Sigmoid colon (tissue), 7 donors: ENCODE measurements around the gene PCYOX1L. TPM values are rescaled to one million over a fixed set of nuclear protein-coding genes. Genes with fewer than 3 reads are reported as not detected.
"Not testable (repeated sequence)": the region's sequence is repeated elsewhere in the genome, so short reads cannot be mapped to it uniquely, and the experiment has no call there.

Experiments
- DNase-seq: peaks from one replicate; pipeline ENCODE4 v3.0.0-alpha.2; 2019
- H3K27ac ChIP-seq, 4 donors: fragments of 200-600 bp; sonication (generic); one replicate each; pipeline ENCODE4 v1.5.1; 2016 to 2019; ENCODE audit warnings: mild to moderate bottlenecking in 1 of 4
- H3K27me3 ChIP-seq, 3 donors: fragments of 200-600 bp; sonication (generic); one replicate each; pipeline ENCODE4 v1.5.1; 2019; ENCODE audit warnings: mild to moderate bottlenecking in 1 of 3
- H3K36me3 ChIP-seq, 4 donors: fragments of 200-600 bp; sonication (generic); one replicate each; pipeline ENCODE4 v1.5.1; 2016 to 2019
- H3K4me1 ChIP-seq, 4 donors: fragments of 200-600 bp; sonication (generic); one replicate each; pipeline ENCODE4 v1.5.1; 2017 to 2019
- H3K4me3 ChIP-seq, 4 donors: fragments of 200-600 bp; sonication (generic); one replicate each; pipeline ENCODE4 v1.5.1; 2017 to 2019; ENCODE audit warnings: mild to moderate bottlenecking in 2 of 4, moderate library complexity in 1 of 4
- H3K9me3 ChIP-seq, 4 donors: fragments of 200-600 bp in 3 of 4; sonication (generic) in 3 of 4; one replicate each; pipeline versions ENCODE4 v1.5.1 to v1.6.1; 2013 to 2019
- EP300 ChIP-seq, 4 donors: sonication (generic); formaldehyde crosslinking; IDR thresholded peaks; one replicate each; pipeline ENCODE4 v1.6.1; 2017; ENCODE audit warnings: antibody characterized with exemption in 4 of 4
- POLR2A ChIP-seq, 2 donors: fragments of 450-650 bp; IDR thresholded peaks; one replicate each; pipeline ENCODE4 v1.6.1; 2016; ENCODE audit warnings: antibody characterized with exemption in 2 of 2, mild to moderate bottlenecking in 2 of 2, moderate library complexity in 2 of 2
- POLR2AphosphoS5 ChIP-seq, 4 donors: sonication (generic); formaldehyde crosslinking; IDR thresholded peaks; one replicate each; pipeline ENCODE4 v1.6.1; 2017; ENCODE audit warnings: antibody characterized with exemption in 4 of 4
- WGBS, 2 donors: extraction: QIAGEN DNeasy Blood & Tissue Kit; methylation state at CpG; one replicate each; pipeline ENCODE4 v1.1.7; 2013; 5-methylcytosine and 5-hydroxymethylcytosine counted together
- intact Hi-C: fragments of 100-400 bp; cut with DNase I; formaldehyde crosslinking; loops from one replicate; pipeline ENCODE4 v1.15.1; 2023
- polyA plus RNA-seq, 3 donors: library from polyadenylated mRNA; stranded (reverse); fragments of 200-250 nt; gene quantifications; one replicate each; pipeline ENCODE4 v1.2.3, GENCODE V29; 2013
- total RNA-seq, 4 donors: library from RNA; depleted of rRNA; stranded (reverse); fragments of >200 nt; gene quantifications; one replicate each; pipeline ENCODE4 v1.1.0, GENCODE V29; 2016
- TF ChIP-seq, protein P1 (sequence below), 4 experiments: fragments of 450-650 bp in 3 of 4; fragments of 200-600 bp in 1 of 4; IDR thresholded peaks; one replicate each; pipeline ENCODE4 v1.5.1; 2016 to 2019; ENCODE audit warnings: antibody characterized with exemption in 4 of 4, mild to moderate bottlenecking in 3 of 4, moderate library complexity in 2 of 4
- donor health status: healthy with polysubstance abuse.
- donor health status: Bipolar disorder and iron deficiency.
- donor health status: healthy.

The PCYOX1L gene
- total and polyA plus RNA-seq, 7 donors = 0.69 to 7.4 (median 3.3) TPM

DNA sequence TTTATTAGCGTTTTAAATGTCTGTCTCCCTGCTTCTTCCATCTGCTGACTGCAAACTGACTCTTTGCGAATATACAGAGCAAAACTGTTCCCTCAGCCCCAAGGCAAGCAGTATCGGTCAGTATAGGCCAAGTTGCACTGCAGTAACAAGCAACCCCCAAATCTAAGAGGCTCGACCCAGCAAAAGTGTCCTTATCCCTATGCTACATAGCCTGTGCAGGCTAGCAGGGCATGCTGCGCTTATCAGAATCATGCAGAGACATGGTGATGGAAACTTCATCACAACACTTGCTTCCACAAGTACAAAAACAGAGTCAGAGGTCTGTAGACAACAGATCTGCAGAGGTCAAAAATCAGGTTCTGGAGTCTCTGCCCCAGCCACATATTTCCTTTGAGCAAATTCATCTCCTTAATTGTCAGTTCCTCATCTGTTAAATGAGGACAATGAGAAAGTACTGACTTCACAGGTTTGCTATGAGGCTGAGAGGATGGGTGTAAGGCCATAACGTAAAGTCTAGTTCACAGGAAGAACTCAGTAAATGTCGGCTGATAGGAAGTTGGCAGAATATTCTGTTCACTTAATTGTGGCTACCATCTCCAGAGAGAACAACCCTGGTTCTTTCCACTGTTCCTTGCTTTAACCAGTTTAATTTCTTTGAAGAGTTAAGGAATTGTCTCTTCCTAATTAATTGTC lies 30.8 kb downstream of the PCYOX1L start:
- no peaks in the 10 kb centered on the region for H3K9me3 ChIP-seq
- H3K27me3 ChIP-seq = no peaks in the 10 kb centered on the region
- no peaks in the 10 kb centered on the region for H3K36me3 ChIP-seq
- DNase-seq = peak; percentile 54
- no peak overlapping the region for H3K4me3 ChIP-seq
- intact Hi-C loops = loop anchor here (1.0 kb wide), 1 partner anchor 18 kb away; no protein-coding TSS in a partner anchor
- WGBS, 2 donors = 78 to 90% methylated on average over 7 of the region's 7 CpGs
- TF ChIP-seq POLR2A (IDR thresholded peaks at IDR 0.05) (no peak), EP300 (IDR thresholded peaks at IDR 0.05) (peak; percentile 70 to 97 (median 90)), POLR2AphosphoS5 (IDR thresholded peaks at IDR 0.05) (peak; percentile 61 to 83 (median 62))
- TF ChIP-seq, protein P1, sequence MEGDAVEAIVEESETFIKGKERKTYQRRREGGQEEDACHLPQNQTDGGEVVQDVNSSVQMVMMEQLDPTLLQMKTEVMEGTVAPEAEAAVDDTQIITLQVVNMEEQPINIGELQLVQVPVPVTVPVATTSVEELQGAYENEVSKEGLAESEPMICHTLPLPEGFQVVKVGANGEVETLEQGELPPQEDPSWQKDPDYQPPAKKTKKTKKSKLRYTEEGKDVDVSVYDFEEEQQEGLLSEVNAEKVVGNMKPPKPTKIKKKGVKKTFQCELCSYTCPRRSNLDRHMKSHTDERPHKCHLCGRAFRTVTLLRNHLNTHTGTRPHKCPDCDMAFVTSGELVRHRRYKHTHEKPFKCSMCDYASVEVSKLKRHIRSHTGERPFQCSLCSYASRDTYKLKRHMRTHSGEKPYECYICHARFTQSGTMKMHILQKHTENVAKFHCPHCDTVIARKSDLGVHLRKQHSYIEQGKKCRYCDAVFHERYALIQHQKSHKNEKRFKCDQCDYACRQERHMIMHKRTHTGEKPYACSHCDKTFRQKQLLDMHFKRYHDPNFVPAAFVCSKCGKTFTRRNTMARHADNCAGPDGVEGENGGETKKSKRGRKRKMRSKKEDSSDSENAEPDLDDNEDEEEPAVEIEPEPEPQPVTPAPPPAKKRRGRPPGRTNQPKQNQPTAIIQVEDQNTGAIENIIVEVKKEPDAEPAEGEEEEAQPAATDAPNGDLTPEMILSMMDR (IDR thresholded peaks at IDR 0.05) = no peak
- peak overlapping the region; percentile 93 to 99 (median 98) for H3K27ac ChIP-seq
- H3K4me1 ChIP-seq = peaks cover 0 to 94% (median 84%) of the 10 kb centered on the region in 4 donors

DNA sequence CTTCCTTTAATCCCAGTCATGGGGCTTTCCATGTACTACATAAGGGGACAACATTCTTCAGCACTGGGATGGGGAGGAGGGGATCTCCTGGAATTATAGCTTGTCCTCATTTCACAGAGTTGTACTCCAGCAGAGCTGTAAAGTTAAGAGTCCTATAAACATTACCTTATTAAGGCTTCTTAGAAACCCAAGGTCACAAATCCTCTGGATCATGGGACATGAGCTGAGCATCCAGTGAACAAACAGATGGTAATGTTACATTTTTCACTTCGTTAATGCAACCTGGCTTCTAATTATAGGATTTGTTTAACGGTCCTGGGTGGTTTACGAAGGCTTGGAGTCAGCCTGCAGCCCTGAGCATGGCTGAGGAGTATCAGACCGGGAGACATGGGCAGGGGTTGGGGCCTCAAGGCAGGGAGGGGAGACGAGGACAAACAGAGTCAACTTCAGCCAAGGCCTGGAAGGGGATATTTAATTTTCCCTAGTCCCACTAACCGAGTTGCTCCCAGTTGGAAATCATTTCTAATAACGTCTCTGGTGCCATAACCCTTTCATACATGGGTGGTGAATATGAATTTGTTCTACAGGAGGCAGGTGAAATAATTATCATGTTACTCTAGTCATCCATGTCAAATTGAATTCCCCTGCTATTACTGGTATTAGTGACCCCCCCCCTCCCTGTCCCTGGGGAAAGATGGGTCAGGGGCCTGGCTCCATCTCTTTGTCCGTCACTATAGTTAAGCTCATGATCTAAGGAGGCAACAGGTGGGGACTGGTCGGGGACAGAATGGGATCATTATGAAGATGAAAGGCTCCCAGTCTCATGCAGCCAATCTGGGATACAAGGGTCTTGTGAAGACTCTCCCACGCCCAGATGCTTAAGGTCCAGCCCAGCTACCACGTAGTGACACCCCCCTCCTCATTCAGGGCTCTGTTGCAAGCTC lies 32.0 kb downstream of the PCYOX1L start:
- H3K9me3 ChIP-seq = no peaks in the 10 kb centered on the region
- no peaks in the 10 kb centered on the region for H3K27me3 ChIP-seq
- peaks cover 0 to 83% (median 73%) of the 10 kb centered on the region in 4 donors for H3K4me1 ChIP-seq
- intact Hi-C loops = loop anchor here (1.0 kb wide), 1 partner anchor 16 kb away; no protein-coding TSS in a partner anchor
- no peaks in the 10 kb centered on the region for H3K36me3 ChIP-seq
- WGBS, 2 donors = 69 to 73% methylated on average over 11 of the region's 11 CpGs
- peak; percentile 91 for DNase-seq
- TF ChIP-seq POLR2AphosphoS5 (IDR thresholded peaks at IDR 0.05) (peak; percentile 92 to 97 (median 93)), EP300 (IDR thresholded peaks at IDR 0.05) (peak; percentile 99 to 100 (median 100))
- TF ChIP-seq, protein P1 (IDR thresholded peaks at IDR 0.05) = no peak
- H3K4me3 ChIP-seq = peak overlapping the region in 3 of 4 donors; percentile 4 to 24 (median 14)
- peak overlapping the region; percentile 93 to 99 (median 98) for H3K27ac ChIP-seq

DNA sequence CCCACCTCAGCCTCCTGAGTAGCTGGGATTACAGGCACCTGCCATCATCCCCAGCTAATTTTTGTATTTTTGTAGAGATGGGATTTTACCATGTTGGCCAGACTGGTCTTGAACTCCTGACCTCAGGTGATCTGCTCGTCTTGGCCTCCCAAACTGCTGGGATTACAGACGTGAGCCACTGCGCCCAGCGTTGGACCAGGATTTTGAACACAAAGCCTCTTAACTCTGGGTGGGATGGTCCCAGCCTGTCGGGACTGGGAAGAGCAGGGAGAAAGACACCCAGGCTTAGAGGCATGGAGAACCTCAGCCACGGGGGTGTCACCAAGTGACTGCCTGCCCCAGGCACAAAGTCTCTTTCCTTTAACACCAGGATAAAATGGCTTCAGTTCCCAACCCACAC lies 33.2 kb downstream of the PCYOX1L start:
- peak; percentile 58 for DNase-seq
- WGBS, 2 donors = 90% methylated on average over 6 of the region's 6 CpGs
- Histone ChIP-seq H3K27ac (peak overlapping the region; percentile 93 to 99 (median 98)), H3K4me1 (peaks cover 0 to 70% (median 62%) of the 10 kb centered on the region in 4 donors)
- H3K36me3 ChIP-seq, H3K4me3 ChIP-seq, H3K27me3 ChIP-seq, intact Hi-C loops, H3K9me3 ChIP-seq: not testable (repeated sequence)

DNA sequence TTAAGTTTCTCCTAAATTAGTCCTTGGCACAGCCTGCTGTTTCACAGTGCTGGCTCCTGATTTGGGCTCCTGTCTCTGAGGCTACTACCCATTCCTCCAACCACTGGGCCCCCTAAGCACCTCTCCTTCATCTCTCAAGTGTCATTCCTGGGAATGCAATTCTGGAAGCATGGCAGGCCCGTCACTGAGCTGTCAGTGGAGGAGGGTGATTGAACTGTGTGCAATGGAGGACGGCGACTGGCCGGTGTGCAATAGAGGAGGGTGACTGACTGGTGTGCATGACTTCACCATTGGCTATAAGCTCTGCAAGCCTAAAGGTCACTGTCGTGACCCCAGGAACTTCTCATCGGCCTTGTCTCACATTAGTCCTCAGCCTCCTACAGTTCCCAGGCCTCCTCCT lies 33.7 kb downstream of the PCYOX1L start:
- 89 to 90% methylated on average over 6 of the region's 6 CpGs for WGBS, 2 donors
- H3K27me3 ChIP-seq = no peaks in the 10 kb centered on the region
- TF ChIP-seq POLR2AphosphoS5 (IDR thresholded peaks at IDR 0.05) = no peak
- no peak for TF ChIP-seq EP300 (IDR thresholded peaks at IDR 0.05)
- no peak for TF ChIP-seq POLR2A (IDR thresholded peaks at IDR 0.05)
- TF ChIP-seq, protein P1 (IDR thresholded peaks at IDR 0.05) = no peak
- peak; percentile 54 for DNase-seq
- peaks cover 0 to 66% (median 58%) of the 10 kb centered on the region in 4 donors for H3K4me1 ChIP-seq
- no peaks in the 10 kb centered on the region for H3K9me3 ChIP-seq
- peak overlapping the region; percentile 93 to 99 (median 98) for H3K27ac ChIP-seq
- H3K36me3 ChIP-seq = no peaks in the 10 kb centered on the region
- intact Hi-C loops = no loop called here
- no peak overlapping the region for H3K4me3 ChIP-seq

DNA sequence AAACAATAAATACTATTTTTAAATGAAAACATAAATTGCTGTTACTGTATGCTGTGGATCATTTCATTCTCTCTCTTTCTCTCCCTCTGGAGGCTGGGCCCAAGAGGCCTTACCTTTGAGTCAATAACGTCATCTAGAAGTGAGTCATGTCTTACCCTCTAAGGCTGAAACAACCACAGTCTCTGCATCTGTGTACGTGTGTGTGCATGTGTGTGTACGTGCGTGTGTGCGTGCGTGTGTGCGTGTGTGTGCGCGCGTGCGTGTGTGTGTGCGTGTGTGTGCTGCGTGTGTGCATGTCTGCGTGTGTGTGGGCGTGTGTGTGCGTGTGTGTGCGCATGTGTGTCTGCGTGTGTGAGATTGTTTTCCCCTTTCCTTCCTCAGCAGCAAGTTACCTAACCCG lies 34.9 kb downstream of the PCYOX1L start:
- WGBS, 2 donors = 92 to 94% methylated on average over 19 of the region's 19 CpGs
- peak overlapping the region; percentile 42 to 99 (median 98) for H3K27ac ChIP-seq
- DNase-seq = peak; percentile 40
- no peaks in the 10 kb centered on the region for H3K36me3 ChIP-seq
- H3K4me3 ChIP-seq = no peak overlapping the region
- no peaks in the 10 kb centered on the region for H3K9me3 ChIP-seq
- peaks cover 0 to 54% (median 46%) of the 10 kb centered on the region in 4 donors for H3K4me1 ChIP-seq
- H3K27me3 ChIP-seq = no peaks in the 10 kb centered on the region
- no peak for TF ChIP-seq POLR2A (IDR thresholded peaks at IDR 0.05)
- no peak for TF ChIP-seq EP300 (IDR thresholded peaks at IDR 0.05)
- no peak for TF ChIP-seq POLR2AphosphoS5 (IDR thresholded peaks at IDR 0.05)
- TF ChIP-seq, protein P1 (IDR thresholded peaks at IDR 0.05) = no peak
- intact Hi-C loops = no loop called here

DNA sequence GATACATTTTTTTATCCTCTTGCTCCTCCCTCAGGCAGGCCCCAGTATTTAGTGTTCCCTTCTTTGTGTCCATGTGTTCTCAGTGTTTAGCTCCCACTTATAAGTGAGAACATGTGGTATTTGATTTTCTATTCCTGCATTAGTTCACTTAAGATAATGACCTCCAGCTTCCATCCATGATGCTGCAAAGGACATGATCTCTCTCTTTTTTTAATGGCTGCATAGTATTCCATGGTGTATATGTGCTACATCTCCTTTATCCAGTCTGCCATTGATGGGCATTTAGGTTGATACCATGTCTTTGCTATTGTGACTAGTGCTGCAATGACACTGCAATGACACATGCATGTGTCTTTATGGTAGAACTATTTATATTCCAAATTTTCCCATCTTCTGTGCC lies 37.1 kb downstream of the PCYOX1L start:
- H3K27me3 ChIP-seq, H3K4me3 ChIP-seq, DNase-seq, intact Hi-C loops, H3K36me3 ChIP-seq, H3K27ac ChIP-seq, H3K9me3 ChIP-seq: not testable (repeated sequence)
- peaks cover 0 to 44% (median 36%) of the 10 kb centered on the region in 4 donors for H3K4me1 ChIP-seq
